ENCODE results near the gene SLC34A2.
"Not testable (repeated sequence)": the region's sequence is repeated elsewhere in the genome, so short reads cannot be mapped to it uniquely, and the experiment has no call there.

Gene SLC34A2

DNA sequence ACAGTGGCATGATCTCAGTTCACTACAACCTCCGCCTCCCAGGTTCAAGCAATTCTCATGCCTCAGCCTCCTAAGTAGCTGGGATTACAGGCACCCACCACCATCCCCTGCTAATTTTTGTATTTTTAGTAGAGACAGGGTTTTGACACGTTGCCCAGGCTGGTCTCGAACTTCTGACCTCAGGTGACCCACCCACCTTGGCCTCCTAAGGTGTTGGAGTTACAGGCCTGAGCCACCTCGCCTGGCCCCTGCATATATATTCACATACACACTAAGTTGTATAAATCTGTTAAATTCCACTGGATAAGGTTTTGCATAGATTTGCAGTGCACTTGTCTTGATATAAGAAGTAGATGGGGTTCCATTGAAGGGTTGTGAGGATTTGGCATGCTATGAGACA is 5.8 kb downstream of the SLC34A2 start:
- DNase-seq: not testable (repeated sequence)

DNA sequence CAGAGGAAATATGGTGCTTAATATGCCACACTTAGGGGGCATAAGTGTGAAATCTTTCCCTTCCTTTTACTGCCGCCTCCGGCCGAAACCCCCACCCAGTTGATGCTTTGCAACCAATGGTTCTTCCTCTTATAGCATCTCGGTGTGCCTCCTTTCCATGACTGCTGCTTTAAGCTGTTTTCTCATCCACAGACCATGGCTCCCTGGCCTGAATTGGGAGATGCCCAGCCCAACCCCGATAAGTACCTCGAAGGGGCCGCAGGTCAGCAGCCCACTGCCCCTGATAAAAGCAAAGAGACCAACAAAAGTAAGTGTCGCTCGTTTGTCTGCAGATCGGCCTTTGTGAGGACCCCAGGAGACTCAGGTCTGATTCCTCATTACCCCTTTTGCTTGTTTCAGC is 6.7 kb downstream of the SLC34A2 start:
- no peak for DNase-seq

DNA sequence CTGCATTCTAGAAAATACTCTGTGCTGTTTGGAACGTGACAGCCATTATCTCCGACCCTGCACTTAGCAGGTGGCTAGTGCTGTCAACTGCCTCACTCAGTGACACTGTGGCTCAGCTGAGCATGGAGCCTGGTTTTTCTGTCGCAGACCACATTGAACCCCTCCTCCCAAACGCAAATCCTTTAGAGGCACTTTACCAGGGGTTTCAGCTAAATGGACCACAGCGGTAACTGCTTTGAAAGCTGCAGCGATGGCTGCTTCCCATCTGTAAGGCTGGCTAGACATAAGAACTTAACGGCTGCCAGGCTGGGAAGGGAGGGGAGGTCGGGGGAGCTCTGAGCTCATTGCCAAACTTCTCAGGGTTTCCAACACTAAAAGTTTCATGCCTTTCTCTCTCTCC is 8.1 kb downstream of the SLC34A2 start:
- no peak for DNase-seq

DNA sequence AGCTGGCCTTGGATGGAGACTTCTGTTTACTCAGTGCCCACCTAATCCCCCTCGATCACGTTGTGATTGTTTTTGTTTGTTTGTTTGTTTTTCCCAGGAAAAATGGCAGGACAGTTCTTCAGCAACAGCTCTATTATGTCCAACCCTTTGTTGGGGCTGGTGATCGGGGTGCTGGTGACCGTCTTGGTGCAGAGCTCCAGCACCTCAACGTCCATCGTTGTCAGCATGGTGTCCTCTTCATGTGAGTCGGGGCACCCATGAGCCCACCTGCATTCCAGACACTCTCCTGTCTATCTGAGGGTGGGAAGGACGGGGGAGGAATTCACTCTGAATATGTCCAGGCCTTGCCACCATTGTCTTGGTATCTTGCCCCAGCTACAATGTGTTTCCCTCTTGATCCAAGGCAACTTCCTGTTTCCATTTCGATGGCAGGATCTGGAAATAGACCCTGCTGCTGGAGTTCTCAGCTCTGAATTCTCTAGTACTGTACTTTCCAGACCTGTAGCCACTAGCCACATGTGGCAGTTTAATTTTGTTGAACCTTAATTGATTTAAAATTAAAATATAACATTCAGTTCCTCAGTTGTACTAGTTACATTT is 10.5 kb downstream of the SLC34A2 start:
- DNase-seq: no peak

DNA sequence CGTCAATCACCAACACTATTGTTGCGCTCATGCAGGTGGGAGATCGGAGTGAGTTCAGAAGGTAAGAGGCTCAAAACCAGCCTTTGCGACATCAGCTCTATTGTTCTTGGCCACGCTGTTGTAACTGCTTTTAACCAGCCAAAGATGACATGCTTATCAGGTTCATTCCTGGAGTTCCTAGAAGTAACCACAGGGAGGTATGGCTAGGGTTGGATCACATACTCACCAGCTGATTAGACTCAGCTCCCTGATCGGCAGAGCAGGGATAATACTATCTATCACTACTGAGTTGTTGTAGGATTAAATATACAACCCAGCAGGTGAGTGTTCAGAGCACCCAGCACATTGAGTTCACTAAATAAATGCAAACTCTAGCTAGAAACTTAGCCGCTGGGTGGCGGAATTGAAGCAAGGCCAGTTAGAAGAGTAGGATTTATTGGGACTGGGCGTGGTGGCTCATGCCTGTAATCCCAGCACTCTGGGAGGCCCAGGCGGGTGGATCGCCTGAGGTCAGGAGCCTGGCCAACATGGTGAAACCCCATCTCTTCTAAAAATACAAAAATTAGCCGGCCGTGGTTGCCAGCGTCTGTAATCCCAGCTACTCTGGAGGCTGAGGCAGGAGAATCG is 12.4 kb downstream of the SLC34A2 start:
- no peak for DNase-seq

DNA sequence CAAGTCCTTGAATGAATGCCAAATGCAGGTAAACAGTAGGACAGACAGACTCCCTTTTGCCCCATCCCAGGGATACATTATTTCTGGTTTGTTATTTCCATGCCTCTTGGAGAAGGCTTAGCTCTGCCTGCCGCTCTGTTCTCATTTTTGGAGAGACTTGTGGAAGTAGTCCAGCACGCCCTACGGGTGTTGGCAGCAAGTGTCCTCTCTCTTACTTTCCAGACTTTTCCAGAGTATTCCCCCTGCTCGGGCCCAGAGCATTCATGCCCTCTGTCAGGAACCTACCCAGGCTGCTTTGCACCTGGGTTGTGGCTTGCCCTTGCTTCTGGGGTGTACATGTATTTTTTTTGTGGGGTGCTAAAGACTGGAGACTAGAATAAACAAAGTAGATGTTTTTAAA is 15.3 kb downstream of the SLC34A2 start:
- DNase-seq: no peak

DNA sequence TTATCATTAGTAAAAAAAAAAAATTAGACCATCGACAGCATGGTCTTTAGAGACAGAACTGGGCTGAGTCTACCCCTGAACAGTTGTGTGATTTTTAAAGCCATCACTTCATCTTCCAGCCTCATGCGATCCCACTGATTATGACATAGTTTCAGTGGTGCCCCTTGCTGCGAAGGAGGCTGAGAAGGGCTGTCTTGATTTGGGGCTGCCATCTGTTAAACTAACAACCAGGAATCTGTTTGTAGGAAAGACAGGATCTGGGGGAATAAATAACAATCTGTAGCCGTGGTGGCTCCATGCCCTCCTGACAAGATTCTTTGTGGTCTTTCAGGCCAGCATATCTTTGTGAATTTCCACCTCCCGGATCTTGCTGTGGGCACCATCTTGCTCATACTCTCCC is 17.1 kb downstream of the SLC34A2 start:
- no peak for DNase-seq

DNA sequence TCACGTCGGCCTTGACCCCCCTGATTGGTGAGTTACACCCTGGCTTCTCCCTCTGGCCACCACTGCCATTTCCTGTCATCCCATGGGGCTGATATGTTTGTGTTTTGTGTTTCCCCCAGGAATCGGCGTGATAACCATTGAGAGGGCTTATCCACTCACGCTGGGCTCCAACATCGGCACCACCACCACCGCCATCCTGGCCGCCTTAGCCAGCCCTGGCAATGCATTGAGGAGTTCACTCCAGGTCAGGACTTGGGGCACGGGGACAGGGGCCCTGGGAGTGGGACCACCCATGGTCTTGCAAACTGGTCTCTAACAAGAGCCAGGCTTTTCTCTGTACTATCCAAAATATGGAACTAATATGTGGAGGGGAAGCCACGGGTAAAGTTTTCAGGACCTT is 18.7 kb downstream of the SLC34A2 start:
- no peak for DNase-seq

DNA sequence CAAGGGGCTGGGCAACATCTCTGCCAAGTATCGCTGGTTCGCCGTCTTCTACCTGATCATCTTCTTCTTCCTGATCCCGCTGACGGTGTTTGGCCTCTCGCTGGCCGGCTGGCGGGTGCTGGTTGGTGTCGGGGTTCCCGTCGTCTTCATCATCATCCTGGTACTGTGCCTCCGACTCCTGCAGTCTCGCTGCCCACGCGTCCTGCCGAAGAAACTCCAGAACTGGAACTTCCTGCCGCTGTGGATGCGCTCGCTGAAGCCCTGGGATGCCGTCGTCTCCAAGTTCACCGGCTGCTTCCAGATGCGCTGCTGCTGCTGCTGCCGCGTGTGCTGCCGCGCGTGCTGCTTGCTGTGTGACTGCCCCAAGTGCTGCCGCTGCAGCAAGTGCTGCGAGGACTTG is 20.6 kb downstream of the SLC34A2 start:
- DNase-seq: no peak

DNA sequence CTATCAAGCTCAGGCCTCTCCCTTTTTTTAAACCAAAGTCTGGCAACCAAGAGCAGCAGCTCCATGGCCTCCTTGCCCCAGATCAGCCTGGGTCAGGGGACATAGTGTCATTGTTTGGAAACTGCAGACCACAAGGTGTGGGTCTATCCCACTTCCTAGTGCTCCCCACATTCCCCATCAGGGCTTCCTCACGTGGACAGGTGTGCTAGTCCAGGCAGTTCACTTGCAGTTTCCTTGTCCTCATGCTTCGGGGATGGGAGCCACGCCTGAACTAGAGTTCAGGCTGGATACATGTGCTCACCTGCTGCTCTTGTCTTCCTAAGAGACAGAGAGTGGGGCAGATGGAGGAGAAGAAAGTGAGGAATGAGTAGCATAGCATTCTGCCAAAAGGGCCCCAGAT is 21.5 kb downstream of the SLC34A2 start:
- no peak for DNase-seq

DNA sequence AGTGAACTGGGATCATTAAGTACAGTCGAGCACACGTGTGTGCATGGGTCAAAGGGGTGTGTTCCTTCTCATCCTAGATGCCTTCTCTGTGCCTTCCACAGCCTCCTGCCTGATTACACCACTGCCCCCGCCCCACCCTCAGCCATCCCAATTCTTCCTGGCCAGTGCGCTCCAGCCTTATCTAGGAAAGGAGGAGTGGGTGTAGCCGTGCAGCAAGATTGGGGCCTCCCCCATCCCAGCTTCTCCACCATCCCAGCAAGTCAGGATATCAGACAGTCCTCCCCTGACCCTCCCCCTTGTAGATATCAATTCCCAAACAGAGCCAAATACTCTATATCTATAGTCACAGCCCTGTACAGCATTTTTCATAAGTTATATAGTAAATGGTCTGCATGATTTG is 22.3 kb downstream of the SLC34A2 start:
- no peak for DNase-seq

DNA sequence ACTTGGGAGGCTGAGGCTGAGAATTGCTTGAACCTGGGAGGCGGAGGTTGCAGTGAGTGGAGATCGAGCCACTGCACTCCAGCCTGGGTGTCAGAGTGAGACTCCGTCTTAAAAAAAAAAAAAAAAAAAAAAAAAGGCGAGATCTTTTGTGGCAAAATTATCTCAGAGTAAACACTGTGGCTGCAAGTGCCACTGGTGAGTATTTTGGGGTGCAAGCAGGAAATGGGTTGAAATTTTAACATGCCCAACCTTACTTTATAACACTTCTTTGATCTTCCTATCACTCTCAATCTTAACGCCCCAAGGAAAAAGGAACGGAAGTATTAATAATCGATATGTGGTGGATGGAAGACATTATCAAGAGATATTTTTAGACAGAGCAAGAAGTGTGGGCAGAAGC is 32.1 kb downstream of the SLC34A2 start:
- DNase-seq: no peak

DNA sequence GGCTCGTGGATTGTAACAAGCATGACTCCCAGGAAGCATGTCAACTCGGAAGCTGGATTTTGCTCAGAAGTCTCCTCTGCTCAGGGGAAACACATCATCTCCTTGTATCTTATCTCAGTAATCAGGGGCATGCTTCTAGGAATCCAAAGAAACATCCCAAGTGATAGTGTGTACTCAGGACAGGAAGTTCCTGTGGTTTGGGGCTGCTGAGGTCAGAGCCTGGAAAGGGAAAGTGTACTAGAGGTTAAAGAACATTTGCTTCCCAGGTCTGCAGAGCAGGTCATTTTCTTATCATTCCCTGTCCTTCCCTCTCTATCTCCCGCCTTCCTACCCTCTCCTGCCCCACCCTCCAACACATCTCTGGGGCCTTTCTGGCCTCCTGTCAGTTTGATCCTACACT is 38.8 kb downstream of the SLC34A2 start:
- DNase-seq: no peak

DNA sequence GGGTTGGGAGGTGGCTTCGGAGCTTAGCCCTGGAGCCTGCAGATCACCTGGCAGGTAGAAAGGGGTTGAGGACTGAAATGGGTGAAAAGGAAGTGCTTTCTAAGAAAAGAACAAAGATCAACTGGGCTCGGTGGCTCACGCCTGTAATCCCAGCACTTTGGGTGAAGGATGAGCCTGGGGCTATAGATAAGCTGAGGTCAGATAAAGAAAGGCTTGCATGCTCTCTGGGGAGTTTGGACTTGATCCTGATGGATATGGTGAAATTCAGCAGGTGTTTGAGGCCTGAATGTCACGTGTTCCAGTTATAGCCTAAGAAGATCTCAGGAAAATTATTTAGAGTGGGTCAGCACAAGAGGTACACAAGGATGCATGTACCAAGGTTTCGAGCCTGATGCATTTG is 40.8 kb downstream of the SLC34A2 start:
- no peak for DNase-seq

DNA sequence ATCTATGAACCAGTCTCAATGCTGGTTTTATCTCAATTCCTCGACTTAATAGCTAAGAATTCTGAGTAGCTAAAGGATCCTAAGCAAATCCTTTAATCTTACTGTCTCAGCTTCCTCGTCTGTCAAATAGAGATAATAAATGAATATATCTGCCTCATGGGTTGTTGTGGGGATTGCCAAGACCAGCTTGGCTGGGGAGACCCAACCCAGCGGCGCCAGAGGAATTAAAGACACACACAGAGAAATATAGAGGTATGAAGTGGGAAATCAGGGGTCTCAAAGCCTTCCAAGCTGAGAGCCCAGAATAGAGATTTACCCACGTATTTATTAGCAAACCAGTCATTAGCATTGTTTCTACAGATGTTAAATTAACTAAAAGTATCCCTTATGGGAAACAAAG is 41.9 kb downstream of the SLC34A2 start:
- DNase-seq: no peak

DNA sequence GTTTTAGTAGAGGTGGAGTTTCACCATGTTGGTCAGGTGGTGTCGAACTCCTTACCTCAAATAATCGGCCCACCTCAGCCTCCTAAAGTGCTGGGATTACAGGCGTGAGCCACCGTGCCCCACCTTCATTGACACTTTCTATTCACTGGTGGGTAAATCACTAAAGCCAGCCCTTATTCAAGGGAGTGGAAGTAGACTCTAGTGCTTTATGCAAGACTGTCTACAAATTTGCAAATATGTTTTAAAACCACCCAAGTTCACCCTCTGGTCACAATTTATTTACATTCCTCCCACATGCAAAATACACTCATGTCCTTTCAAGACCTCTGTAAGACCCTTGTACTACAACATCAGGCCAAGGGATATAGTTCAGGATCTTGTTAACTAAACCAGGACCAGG is 45.0 kb downstream of the SLC34A2 start:
- no peak for DNase-seq

DNA sequence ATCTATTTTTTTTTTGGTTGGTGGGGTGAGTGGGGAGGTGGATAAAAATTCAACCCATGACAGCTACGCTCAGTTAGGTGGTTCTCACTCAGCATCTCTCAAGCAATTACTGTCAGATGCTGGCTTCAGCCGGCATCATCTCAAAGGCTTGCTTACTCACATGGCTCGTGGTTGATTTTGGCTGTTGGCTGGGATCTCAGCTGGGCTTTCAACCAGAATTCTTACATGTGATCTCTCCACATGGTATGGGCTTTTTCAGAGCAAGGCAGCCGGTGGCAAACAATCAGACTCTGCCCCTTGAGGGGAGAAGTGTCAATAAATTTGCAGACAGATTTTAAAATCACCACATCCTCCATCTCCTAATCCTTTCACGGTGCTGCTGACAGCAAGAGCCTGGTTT is 47.2 kb downstream of the SLC34A2 start:
- DNase-seq: no peak

DNA sequence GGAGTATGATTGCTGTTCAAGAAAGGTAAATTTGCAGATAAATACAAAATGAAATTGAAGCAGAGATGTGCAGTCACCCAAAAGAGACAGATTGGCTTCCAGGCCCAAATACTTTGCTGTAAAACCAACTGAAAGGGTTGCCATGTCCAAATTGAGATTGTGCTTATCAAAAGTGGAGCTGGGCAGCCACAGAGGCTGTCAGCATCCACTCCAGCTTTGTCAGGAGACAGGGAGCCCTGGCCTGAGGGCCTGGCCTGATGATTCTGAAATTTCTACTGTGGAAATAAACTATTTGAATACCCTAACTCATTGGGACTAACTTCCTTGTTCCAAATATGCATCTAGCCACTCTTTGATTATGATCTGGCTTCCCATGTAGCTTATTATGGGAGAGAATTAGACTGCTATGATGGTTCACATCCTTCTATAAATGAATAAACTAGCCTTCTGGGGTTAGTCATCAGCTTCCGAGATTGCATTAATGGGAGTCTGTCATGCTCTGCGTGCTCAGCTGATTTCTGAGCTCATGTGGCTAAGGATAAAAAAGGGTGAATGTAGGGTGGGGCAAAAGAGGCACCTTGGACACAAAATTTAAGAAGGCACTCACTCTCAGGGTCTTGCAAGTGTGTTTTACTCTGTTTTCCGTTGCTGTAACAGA is 48.2 kb downstream of the SLC34A2 start:
- DNase-seq: no peak

DNA sequence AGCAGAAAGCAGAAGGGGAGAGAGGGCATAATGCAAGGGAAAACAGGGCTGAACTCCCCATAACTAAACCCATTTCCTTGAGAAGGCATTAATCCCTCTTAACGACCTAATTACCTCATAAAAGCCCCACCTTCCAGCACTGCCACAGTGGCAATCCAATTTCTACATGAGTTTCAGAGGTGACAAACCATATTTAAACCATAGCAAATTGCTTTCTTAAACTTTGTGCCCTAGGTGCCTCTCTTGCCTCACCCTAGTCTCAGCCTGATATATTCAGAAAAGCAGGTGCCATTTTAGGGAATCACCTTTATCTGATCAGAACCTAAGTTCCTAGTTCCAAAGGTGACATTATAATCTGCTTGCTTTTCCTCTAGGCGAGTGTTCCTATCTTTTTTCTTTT is 48.9 kb downstream of the SLC34A2 start:
- no peak for DNase-seq

DNA sequence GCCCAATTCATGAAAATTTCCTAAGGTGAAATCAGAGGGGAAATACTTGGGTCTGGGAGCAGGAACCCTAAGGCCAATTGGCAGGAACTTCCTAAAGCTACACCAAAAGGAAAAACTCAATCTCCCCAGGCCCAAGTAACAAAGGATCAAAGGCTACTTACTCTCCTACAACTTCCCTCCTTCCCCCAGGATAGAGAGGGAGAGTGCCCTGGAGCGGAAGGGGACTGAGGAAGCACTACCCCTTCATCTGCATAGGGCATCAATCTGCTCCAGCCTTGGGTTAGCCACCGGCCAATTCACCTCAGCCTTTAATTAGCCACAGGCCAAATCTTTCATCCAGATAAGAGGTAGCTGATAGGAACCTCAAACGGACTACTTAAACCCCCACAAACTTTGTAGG is 55.0 kb downstream of the SLC34A2 start:
- DNase-seq: no peak

DNA sequence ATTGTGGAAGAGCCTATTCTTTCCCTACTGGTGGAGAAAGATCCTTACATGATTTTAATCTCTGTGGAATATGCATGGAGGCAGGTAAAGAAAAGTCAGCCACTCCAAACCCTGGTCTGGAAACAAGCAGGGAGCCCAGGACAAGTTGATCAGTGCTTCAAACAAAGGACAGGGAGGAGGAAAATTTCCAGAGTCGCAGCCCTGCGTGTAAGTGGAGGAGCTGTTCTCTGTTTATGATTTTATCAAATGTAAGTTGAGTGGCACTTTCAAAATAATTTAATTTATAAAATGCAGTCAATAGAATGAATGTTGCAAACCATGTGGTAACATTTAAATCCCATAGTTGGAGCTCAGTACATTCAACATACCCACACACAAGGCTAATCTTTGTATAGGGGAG is 57.0 kb downstream of the SLC34A2 start:
- DNase-seq: no peak

DNA sequence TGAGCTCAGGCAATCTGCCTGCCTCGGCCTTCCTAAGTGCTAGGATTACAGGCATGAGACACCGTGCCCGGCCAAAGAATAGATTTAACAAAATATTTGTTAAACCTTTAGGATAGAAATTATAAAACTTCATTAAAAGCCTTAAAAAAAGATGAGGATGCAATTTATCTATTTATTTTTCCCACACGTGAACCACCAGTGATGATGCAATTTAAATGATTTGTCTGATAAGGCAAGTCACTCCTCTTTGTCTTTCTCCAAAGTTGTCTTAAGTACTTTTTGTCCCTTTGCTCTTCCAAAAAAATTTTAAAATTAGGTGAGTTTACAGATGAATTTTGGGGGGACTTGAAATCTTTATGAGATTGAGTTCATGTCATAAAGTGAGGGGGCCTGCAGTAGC is 58.2 kb downstream of the SLC34A2 start:
- no peak for DNase-seq

DNA sequence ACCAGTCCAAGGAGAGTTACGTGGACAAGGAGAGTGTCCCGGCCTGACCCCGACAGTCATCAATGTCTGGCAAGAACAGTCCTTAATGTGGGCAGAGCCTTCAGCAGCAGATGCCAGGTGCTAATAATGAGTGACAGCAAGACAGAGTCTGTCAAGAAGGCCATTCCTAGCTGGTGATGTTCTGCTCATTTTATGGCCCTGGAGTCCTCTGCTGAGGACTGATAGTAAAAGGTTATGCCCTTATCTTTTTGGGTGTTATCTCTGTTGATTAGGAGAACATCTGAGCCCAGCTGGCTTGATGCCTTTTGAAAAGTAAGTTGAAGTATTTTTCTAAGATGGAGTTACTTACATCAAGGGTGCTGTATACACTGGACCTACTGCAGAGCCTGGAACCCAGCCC is 67.3 kb downstream of the SLC34A2 start:
- no peak for DNase-seq

DNA sequence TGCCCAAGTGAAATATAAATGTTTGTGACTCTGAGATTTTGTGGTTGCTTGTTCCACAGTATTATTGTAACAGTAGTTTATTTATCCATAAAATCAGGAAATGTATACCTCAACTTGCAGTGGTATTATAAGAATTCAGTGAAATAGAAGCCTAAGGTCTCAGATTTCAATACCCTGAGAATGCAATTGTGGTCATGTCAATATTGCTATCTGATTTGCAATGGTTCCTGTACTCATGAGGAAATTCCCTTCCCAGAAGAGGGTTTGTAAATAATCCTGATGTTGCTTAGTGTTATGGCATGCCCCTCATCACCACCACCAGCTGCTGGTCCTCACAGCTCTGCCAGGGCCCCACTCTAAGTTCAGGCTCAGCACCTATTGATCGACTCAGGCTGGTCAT is 67.8 kb downstream of the SLC34A2 start:
- no peak for DNase-seq

DNA sequence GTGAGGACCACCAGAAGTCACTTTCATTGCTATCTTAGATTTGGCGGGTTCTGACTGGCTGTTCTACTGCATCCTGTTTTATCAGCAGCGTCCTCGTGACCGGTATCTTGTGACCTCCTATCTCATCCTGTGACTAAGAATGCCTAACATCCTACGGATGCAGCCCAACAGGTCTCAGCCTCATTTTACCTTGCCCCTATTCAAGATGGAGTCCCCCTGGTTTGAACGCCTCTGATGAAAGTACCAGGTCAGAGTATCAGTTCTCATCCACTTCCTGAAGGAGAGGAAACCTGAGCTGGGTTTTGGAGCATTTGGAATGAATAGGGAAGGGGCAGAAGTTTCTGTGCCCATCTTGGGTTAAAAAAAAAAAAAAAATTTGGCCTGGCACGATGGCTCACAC is 70.2 kb downstream of the SLC34A2 start:
- no peak for DNase-seq
